PFSK-1 (cell line): ENCODE measurements around the gene TEDC2.

Experiments used
- FOXP2 ChIP-seq: optimal IDR thresholded peaks from 2 replicates; pipeline ENCODE3; 2011; ENCODE audit warnings: borderline replicate concordance, control low read depth, inconsistent platforms; ENCODE audit not compliant: insufficient read depth; ENCODE audit errors: extremely low read length, extremely low read depth
- POLR2AphosphoS5 ChIP-seq: IDR thresholded peaks from 2 replicates; pipeline ENCODE4 v1.6.1; 2012; ENCODE audit warnings: low read depth, mild to moderate bottlenecking, control low read depth, low read length, moderate library complexity
- REST ChIP-seq, 2 experiments: IDR thresholded peaks; 2 replicates each; pipeline versions ENCODE4 v1.6.1 to v1.8.0; 2011 to 2012; ENCODE audit warnings: low read depth in 2 of 2, low read length in 2 of 2, control low read depth in 1 of 2, inconsistent platforms in 1 of 2, mild to moderate bottlenecking in 1 of 2, moderate library complexity in 1 of 2; ENCODE audit not compliant: insufficient read depth in 1 of 2
- SIN3A ChIP-seq: IDR thresholded peaks from 2 replicates; pipeline ENCODE4 v1.6.1; 2012; ENCODE audit warnings: mild to moderate bottlenecking, low read length, moderate library complexity, borderline replicate concordance; ENCODE audit not compliant: insufficient read depth
- TAF1 ChIP-seq: IDR thresholded peaks from 2 replicates; pipeline ENCODE4 v1.6.1; 2012; ENCODE audit warnings: low read length, control low read depth, borderline replicate concordance; ENCODE audit not compliant: insufficient read depth

The TEDC2 gene

GRCh38 chr16:2508722-2509400 is 49.0 kb downstream of the TEDC2 start:
- no peak for TF ChIP-seq FOXP2
- TF ChIP-seq SIN3A, result no peak
- no peak for TF ChIP-seq POLR2AphosphoS5
- TF ChIP-seq REST (IDR thresholded peaks at IDR 0.05; ENCODE audit: insufficient read depth in 1 of 2, low read depth in 2 of 2, low read length in 2 of 2), result no peak
- no peak for TF ChIP-seq TAF1

- TF ChIP-seq REST (IDR thresholded peaks at IDR 0.05; ENCODE audit: insufficient read depth in 1 of 2, low read depth in 2 of 2, low read length in 2 of 2) (no peak), FOXP2 (no peak), SIN3A (no peak), POLR2AphosphoS5 (no peak), TAF1 (no peak)
These were observed 51.4 kb downstream of the TEDC2 start for GRCh38 chr16:2511128-2511800.

GRCh38 chr16:2511996-2512734 is 52.3 kb downstream of the TEDC2 start:
- no peak for TF ChIP-seq SIN3A

- TF ChIP-seq SIN3A (no peak), TAF1 (no peak), FOXP2 (no peak), POLR2AphosphoS5 (no peak), REST (IDR thresholded peaks at IDR 0.05; ENCODE audit: insufficient read depth in 1 of 2, low read depth in 2 of 2, low read length in 2 of 2) (no peak)
These were observed 53.0 kb downstream of the TEDC2 start for GRCh38 chr16:2512735-2513404.

GRCh38 chr16:2513405-2514332 is 53.8 kb downstream of the TEDC2 start, which contains the start of gene ATP6V0C:
Gene ATP6V0C, plus strand, starts transcription at chr16:2513952. Its CDS starts 152 bp downstream, at chr16:2514104.
- TF ChIP-seq TAF1 (peak; percentile 82), POLR2AphosphoS5 (peak; percentile 84), SIN3A (no peak; the same call in 1 of the 2 replicates), REST (IDR thresholded peaks at IDR 0.05; ENCODE audit: insufficient read depth in 1 of 2, low read depth in 2 of 2, low read length in 2 of 2) (0 out of 4 replicates have a peak, but pooled peaks of 1 of the 2 experiments have one; percentile 22), FOXP2 (no peak)
